B cell (primary cell): ENCODE measurements around the gene PSD4.

Experiments used
- EZH2 ChIP-seq: IDR thresholded peaks from 2 replicates; pipeline ENCODE4 v1.6.1; 2012; ENCODE audit warnings: borderline replicate concordance, low read depth, mild to moderate bottlenecking, moderate library complexity, low read length; ENCODE audit not compliant: insufficient read depth, poor library complexity, severe bottlenecking
- TF ChIP-seq, protein P1 (sequence below): fragments of 200-600 bp; IDR thresholded peaks from one replicate; pipeline ENCODE4 v1.8.0; 2022; ENCODE audit warnings: antibody characterized with exemption, mild to moderate bottlenecking

- TF ChIP-seq, protein P1, sequence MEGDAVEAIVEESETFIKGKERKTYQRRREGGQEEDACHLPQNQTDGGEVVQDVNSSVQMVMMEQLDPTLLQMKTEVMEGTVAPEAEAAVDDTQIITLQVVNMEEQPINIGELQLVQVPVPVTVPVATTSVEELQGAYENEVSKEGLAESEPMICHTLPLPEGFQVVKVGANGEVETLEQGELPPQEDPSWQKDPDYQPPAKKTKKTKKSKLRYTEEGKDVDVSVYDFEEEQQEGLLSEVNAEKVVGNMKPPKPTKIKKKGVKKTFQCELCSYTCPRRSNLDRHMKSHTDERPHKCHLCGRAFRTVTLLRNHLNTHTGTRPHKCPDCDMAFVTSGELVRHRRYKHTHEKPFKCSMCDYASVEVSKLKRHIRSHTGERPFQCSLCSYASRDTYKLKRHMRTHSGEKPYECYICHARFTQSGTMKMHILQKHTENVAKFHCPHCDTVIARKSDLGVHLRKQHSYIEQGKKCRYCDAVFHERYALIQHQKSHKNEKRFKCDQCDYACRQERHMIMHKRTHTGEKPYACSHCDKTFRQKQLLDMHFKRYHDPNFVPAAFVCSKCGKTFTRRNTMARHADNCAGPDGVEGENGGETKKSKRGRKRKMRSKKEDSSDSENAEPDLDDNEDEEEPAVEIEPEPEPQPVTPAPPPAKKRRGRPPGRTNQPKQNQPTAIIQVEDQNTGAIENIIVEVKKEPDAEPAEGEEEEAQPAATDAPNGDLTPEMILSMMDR, result no peak
- no peak for TF ChIP-seq EZH2
Measured at GRCh38 chr2:113197347-113198047, 23.7 kb downstream of the PSD4 start.
